GM20000 (cell line): ENCODE measurements around the gene NUP54.
A peak's percentile ranks its signal among the peaks of the same experiment; 100 is the strongest.

Experiments used
- DNase-seq: peaks from one replicate; pipeline ENCODE4 v3.0.0; 2012; ENCODE audit warnings: low spot score
- TF ChIP-seq, protein P1 (sequence below): IDR thresholded peaks from 2 replicates; pipeline ENCODE4 v1.5.1; 2012; ENCODE audit warnings: mild to moderate bottlenecking, control low read depth; ENCODE audit errors: extremely low read depth, missing control alignments

Gene NUP54

DNA sequence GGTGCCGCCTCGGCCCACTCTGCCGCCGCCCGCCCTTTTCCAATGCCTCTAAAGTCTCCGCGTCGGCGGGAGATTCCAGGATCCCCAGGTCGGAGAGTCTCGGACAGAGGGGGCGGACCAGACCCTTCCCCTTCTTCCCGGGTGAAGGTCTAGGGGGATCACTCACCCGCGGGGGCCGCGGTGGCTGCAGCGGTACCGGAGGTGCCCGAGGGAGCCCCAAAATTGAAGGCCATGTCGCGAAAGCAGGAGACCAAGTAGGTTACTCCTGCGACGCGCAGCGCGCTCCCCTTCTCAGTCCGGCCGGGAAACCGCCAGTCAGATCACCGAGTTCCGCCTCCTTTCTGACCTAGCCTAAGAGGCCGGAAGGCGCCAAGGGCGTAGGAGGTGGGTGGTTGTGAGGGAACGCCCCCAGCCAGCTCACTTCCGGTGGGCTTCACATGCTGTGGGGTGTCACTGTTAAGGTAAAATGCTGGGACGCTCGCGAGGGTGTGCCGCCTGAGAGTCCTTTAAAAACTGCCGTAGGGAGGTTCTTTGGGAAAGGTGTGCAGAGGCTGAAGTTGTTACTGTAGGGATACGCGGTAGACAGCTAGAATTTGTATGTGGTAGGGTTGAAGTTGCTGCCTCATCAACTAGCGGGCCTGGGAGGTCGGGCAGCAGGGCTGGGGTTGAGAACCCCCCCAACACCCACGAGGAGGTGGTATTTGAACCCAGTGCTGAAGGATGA is at the start of gene NUP54:
Gene NUP54, minus strand, starts transcription at position 256 of the 724 bp plus-strand sequence. Its CDS starts 23 bp downstream, at position 233.
- TF ChIP-seq, protein P1, sequence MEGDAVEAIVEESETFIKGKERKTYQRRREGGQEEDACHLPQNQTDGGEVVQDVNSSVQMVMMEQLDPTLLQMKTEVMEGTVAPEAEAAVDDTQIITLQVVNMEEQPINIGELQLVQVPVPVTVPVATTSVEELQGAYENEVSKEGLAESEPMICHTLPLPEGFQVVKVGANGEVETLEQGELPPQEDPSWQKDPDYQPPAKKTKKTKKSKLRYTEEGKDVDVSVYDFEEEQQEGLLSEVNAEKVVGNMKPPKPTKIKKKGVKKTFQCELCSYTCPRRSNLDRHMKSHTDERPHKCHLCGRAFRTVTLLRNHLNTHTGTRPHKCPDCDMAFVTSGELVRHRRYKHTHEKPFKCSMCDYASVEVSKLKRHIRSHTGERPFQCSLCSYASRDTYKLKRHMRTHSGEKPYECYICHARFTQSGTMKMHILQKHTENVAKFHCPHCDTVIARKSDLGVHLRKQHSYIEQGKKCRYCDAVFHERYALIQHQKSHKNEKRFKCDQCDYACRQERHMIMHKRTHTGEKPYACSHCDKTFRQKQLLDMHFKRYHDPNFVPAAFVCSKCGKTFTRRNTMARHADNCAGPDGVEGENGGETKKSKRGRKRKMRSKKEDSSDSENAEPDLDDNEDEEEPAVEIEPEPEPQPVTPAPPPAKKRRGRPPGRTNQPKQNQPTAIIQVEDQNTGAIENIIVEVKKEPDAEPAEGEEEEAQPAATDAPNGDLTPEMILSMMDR = no peak
- DNase-seq = peak; percentile 91

DNA sequence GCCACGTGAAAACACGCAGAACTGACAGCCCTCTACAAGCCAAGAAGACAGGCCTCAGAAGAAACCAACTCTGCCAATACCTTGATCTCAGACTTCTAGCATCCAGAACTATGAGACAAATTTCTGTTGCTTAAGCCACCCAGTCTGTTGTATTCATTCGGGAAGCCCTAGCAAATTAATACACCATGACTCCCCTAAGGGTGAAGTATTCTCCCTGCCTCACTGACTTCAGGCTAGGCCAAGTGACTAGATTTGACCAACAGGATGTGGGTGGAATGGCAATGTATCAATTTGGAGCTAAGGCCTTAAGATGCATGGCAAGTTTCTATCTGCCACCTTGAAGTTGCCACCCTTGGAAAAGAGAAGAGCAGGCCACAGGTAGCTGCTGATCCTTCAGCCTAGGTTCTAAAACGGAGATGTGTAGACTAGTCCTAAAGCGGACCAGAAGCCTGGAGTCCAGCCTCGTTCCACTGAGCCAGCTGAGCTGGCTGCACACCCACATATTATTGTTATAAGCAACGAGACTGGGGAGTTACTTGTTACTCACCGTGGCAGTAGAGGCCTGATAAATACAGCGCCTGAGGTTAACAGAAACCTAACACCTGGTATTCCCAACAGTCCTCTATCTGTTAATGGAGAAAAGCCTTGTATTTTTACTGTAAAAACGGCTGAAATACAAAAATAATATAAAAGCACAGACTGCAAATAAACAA is 49.0 kb upstream of the NUP54 start:
- DNase-seq = no peak
- TF ChIP-seq, protein P1 = no peak

DNA sequence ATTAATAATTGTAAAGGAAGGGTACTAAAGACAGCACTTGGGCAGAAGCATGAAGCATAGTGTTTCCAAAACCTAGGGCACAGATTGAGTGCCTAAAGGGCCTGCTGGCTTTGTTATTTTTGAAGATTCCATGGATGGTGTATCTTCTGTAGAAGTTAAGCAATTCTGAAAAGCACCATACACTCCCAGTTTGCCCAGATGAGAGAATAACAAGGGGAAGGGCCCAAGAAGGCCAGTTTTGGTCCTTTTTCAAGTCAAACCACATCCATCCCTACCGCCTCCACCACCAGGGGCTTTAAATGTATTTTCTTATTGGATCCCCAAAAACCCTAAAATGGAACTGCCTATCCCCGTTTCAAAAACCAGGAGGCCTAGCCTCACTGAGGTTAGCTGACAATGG is 48.2 kb upstream of the NUP54 start:
- DNase-seq = no peak
- TF ChIP-seq, protein P1 = no peak

GRCh38 chr4:76195326-76195725 is 47.1 kb upstream of the NUP54 start:
- TF ChIP-seq, protein P1 = no peak
- DNase-seq = no peak

DNA sequence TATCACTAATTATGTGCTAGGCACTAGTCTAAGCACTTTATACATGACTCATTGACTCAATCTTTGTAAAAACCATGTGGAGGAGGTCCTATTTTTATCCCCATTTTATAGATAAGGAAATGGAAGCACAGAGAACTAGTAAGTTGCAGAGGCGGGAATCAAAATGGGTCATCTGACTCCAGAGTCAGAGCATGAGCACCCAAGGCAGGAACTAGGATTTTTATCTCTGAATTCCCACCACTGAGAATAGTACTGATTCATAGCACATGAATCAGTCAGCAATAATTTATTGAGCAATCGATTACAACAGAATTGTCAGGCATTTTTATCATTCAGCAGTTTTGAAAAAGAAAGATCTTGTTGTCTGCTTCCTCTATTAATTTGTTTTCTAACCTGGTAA is 46.1 kb upstream of the NUP54 start:
- no peak for DNase-seq
- TF ChIP-seq, protein P1 = no peak

DNA sequence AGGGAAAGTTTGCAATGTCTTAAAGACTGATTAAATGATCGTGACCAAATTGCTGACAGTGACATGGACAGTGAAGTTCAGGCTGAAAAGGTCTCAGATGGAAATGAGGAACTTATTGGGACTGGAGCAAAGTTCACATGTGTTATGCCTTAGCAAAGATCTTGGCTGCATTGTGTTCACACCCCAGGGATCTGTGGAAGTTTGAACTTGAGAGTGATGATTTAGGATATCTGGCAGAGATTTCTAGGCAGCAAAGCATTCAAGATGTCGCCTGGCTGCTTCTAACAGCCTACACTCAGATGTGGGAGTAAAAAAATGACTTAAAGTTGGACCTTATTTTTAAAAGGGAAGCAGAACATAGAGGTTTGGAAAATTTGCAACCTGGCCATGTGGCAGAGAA is 44.0 kb upstream of the NUP54 start:
- DNase-seq = no peak
- TF ChIP-seq, protein P1 = no peak

- TF ChIP-seq, protein P1 = no peak
- DNase-seq = no peak
Observed at GRCh38 chr4:76188557-76188956, 40.4 kb upstream of the NUP54 start.
